GM23338 (cell line): ENCODE data around the gene XPR1.

Experiments
- EZH2 ChIP-seq: fragments of 200-600 bp; sonication (generic); IDR thresholded peaks from one replicate; pipeline ENCODE4 v1.8.0; 2017; ENCODE audit warnings: antibody characterized with exemption, mild to moderate bottlenecking, low read depth; ENCODE audit not compliant: unreplicated experiment
- EZH2phosphoT487 ChIP-seq: fragments of 200-600 bp; sonication (generic); IDR thresholded peaks from one replicate; pipeline ENCODE4 v1.8.1; 2018; ENCODE audit warnings: antibody characterized with exemption; ENCODE audit not compliant: unreplicated experiment
- JUNB ChIP-seq: IDR thresholded peaks from one replicate; pipeline ENCODE4 v1.6.1; 2016; ENCODE audit warnings: antibody characterized with exemption; ENCODE audit not compliant: unreplicated experiment
- POLR2AphosphoS5 ChIP-seq: IDR thresholded peaks from 2 replicates; pipeline ENCODE4 v1.6.1; 2016; ENCODE audit warnings: antibody characterized with exemption, low read depth
- TF ChIP-seq, protein P1 (sequence below), 2 experiments: fragments of 200-600 bp in 1 of 2; sonication (generic) in 1 of 2; conservative IDR thresholded peaks; 2 replicates each; pipeline versions ENCODE4 v1.5.1 to v1.6.1; 2016 to 2017; ENCODE audit warnings: antibody characterized with exemption in 2 of 2, low read depth in 2 of 2, mild to moderate bottlenecking in 2 of 2, moderate library complexity in 1 of 2
- TF ChIP-seq, protein P2 (sequence below): IDR thresholded peaks from 2 replicates; pipeline ENCODE4 v1.6.1; 2016; ENCODE audit warnings: antibody characterized with exemption

DNA sequence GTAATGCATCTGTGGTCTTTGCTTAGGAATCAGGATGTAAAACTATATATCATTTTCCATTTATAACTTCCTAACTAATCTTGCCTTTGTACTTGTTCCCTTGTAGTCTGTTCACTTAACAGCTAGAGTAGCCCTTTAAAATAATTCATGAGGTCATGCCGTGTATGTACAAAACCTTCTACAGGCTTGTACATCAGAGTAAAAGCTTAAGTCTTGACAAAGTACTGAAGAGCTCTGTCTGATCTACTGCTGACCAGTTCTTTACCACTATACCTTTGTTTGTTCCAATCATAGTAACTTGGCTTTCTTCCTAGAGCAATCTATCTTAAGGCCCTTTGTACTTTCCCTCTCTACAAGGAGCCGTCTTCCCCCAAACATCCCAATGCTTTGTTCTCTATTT lies 190.1 kb downstream of the XPR1 start:
- TF ChIP-seq, protein P1, sequence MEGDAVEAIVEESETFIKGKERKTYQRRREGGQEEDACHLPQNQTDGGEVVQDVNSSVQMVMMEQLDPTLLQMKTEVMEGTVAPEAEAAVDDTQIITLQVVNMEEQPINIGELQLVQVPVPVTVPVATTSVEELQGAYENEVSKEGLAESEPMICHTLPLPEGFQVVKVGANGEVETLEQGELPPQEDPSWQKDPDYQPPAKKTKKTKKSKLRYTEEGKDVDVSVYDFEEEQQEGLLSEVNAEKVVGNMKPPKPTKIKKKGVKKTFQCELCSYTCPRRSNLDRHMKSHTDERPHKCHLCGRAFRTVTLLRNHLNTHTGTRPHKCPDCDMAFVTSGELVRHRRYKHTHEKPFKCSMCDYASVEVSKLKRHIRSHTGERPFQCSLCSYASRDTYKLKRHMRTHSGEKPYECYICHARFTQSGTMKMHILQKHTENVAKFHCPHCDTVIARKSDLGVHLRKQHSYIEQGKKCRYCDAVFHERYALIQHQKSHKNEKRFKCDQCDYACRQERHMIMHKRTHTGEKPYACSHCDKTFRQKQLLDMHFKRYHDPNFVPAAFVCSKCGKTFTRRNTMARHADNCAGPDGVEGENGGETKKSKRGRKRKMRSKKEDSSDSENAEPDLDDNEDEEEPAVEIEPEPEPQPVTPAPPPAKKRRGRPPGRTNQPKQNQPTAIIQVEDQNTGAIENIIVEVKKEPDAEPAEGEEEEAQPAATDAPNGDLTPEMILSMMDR (conservative IDR thresholded peaks at IDR 0.05; ENCODE audit: low read depth in 2 of 2) = no peak
- TF ChIP-seq JUNB (no peak), EZH2 (no peak), EZH2phosphoT487 (no peak), POLR2AphosphoS5 (no peak)
- TF ChIP-seq, protein P2, sequence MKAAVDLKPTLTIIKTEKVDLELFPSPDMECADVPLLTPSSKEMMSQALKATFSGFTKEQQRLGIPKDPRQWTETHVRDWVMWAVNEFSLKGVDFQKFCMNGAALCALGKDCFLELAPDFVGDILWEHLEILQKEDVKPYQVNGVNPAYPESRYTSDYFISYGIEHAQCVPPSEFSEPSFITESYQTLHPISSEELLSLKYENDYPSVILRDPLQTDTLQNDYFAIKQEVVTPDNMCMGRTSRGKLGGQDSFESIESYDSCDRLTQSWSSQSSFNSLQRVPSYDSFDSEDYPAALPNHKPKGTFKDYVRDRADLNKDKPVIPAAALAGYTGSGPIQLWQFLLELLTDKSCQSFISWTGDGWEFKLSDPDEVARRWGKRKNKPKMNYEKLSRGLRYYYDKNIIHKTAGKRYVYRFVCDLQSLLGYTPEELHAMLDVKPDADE = no peak
